Stimulated activated CD4-positive, alpha-beta T cell treated with anti-CD3 and anti-CD28 coated beads, TNF-alpha, amount 100 ng/mL, for 1 hour (primary cell): Measurements from ENCODE around the gene TIMM8B.
A peak's percentile ranks its signal among the peaks of the same experiment; 100 is the strongest.
"Not testable (repeated sequence)": the region's sequence is repeated elsewhere in the genome, so short reads cannot be mapped to it uniquely, and the experiment has no call there.

Source experiments
- DNase-seq, 3 donors: peaks; one replicate each; pipeline ENCODE4 v3.0.0-alpha.2; 2020; ENCODE audit warnings: low read depth in 3 of 3, low spot score in 1 of 3

The TIMM8B gene

DNA sequence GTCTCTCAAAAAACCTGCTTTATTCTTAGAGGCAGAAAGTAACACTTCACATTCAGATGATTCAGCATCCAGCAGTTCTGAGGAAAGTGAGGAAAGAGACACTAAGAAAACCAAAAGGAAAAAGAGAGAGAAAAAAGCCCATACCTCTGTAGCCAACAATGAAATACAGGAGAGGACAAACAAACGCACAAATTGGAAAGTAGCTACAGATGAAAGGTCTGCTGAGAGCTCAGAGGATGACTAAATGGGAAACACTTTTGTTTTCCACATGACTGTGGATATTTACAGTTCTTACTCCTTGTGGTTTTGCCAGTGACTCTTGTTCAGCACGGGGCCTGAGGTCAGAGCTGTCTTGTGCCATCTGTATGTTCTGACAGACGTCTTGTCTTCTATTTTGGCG lies 3.8 kb downstream of the TIMM8B start:
- no peak for DNase-seq

DNA sequence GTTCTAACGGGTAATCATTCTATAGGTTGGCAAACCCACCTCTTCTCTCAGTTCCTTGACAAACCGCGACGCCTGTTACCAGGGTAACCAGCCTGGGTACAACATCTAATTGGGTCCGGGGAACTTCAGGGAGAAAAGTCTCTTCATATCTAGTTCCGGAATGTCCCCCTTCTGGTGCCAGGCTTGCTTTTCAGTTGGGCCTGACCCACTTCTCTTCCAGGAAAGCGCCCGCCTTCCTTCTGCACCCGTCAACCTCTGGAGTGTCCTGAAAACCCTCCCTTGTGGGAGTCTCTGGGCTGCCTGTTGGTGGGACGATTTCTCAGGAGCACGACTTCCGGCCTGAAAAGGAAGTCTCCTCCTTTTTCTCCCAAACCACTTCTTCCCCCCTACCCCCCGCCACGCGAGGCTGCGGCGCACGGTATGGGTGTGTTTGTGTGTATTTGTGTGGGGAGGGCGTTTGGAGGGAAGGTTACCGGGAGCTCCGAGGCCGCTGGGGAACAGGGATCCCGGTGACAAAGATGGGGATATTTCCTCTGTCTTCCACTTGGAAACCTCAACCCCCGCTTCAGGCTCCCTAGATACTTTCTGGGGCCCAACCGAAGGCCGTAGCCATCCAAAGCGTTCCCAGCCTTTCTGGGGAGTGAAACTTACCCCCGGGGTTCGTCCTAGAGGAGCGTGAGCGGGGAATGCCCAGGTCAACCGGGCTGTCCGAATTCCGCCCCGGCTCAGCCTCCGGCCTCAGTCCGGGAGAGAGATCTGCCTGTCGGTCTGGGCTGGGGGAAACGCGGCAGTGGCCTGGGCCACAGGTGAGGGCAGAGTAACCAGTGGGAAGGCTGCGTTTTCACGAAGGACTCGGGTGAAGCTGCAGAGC lies 12.4 kb downstream of the TIMM8B start, which contains the start of the genes NKAPD1 and PIH1D2:
NKAPD1 (plus strand) TSS at position 359 of the 871 bp plus-strand sequence. CDS start 1,276 bp downstream, outside the sequence.
PIH1D2 (minus strand) TSS at position 77 of the 871 bp plus-strand sequence. CDS start 843 bp downstream, outside the sequence.
- DNase-seq, result peak; percentile 47 to 65 (median 58)

DNA sequence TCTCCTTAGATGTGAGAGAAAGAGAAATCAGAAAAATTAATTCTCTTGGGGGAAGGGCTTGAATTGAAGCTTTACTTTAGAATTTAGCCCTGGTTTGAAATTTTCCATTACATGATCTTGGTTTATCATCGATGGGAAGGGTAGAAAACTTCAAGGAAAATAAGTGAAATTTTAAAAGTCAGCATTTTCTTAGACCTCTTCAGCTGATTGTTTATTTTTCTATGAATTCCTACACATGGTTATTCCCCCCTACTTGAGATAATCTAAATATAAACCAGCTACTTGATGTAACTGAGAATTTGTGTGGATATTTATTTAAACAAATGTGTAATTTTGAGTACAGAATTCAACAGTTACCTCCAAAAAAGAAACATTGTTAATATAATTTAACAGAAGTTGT lies 23.6 kb downstream of the TIMM8B start:
- DNase-seq, result no peak

DNA sequence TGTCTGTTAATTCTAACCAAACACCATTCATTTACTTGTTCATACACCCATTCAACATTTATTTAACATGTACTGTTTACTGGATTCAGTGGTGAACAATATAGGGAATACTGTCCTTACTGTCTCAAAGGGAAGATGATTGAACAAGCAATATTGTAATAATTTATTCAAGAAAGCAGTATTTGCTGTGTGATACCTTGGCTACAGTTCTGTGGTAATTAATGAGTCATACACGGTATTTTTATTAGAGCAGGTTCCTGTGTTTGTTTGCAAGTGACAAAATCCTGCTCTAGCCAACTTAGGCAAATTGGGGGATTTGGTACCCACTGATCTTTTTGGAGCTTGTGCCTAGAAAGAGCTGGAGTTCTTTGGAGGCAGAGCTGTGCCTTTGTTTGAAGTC lies 28.5 kb downstream of the TIMM8B start:
- no peak for DNase-seq

DNA sequence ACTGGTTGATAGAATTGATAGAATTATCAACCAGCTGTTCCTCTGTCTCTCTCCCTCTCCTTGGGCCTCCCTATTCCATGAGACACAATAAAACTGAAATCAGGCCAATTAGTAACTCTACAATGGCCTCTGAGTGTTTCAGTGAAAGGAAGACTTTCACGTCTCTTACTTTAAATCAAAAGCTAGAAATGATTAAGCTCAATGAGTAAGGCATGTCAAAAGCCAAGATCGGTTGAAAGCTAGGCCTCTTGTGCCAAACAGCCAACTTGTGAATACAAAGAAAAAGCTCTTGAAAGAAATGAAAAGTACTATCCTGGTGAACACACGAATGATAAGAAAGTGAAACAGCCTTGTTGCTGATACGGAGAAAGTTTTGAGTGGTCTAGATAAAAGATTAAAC lies 29.4 kb downstream of the TIMM8B start:
- DNase-seq, result no peak

DNA sequence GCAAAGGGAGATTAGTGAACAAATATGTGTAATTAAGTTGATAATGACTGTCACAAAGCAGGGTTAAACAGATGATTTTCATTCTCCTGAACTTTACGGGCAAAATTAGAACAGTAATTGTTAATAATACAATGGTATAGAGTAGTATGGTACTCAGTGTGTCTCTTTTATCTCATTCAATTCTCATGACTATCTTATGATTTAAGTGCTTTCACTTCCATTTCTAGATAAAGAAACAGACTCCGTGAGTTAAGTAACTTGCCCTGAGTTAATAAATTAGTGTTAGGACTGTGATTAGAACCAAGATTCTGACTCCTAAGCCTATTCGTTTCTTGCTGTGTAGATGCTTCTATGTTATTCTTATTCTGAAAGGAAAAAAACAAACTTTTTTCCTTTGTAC lies 34.8 kb downstream of the TIMM8B start:
- DNase-seq, result no peak

DNA sequence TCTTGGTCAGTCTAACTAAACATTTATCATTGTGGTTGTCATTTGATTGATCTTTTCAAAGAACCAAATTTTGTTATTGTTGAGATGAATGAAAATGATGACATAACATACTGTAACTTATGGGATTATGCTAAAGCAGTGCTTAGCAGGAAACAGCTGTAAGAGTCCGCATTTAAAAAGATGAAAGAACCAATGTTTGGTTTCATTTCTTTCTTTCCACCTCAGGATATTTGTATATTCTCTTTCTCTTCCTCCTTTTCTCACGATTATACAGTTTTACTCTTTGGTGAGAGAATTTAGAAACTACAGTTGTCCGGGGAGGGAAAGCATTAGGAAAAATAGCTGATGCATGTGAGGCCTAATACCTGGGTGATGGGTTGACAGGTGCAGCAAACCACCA lies 35.8 kb downstream of the TIMM8B start:
- no peak for DNase-seq

DNA sequence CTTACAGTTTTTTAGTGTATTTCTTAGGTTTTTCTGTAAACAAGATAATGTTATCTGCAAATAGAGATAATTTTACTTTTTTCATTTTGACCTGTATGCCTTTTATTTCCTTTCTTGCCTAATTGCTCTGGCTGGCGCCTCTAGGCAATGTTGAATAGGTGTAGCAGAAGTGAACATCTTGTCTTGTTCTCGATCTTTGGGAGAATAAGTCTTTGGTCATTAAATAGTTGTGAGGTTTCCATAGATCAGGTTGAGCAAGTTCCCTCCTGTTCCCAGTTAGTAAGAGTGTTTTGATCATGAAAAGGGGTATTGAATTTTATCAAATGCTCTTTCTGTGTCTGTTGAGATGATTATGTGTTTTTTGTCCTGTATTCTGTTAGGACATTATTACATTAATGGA lies 36.8 kb downstream of the TIMM8B start:
- DNase-seq, result no peak

DNA sequence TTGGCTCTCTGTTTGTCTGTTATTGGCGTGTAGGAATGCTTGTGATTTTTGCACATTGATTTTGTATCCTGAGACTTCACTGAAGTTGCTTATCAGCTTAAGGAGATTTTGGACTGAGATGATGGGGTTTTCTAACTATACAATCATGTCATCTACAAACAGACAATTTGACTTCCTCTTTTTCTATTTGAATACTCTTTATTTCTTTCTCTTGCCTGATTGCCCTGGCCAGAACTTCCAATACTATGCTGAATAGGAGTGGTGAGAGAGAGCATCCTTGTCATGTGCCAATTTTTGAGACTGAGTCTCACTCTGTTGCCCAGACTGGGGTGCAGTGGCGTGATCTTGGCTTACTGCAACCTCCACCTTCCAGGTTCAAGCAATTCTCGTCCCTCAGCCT lies 38.3 kb downstream of the TIMM8B start:
- not testable (repeated sequence) for DNase-seq

DNA sequence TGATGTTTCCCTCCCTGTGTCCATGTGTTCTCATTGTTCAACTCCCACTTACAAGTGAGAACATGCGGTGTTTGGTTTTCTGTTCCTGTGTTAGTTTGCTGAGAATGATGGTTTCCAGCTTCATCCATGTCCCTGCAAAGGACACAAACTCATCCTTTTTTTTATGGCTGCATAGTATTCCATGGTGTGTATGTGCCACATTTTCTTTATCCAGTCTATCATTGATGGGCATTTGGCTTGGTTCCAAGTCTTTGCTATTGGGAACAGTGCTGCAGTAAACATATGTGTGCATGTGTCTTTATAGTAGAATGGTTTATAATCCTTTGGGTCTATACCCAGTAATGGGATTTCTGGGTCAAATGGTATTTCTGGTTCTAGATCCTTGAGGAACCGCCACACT lies 39.9 kb downstream of the TIMM8B start:
- not testable (repeated sequence) for DNase-seq

DNA sequence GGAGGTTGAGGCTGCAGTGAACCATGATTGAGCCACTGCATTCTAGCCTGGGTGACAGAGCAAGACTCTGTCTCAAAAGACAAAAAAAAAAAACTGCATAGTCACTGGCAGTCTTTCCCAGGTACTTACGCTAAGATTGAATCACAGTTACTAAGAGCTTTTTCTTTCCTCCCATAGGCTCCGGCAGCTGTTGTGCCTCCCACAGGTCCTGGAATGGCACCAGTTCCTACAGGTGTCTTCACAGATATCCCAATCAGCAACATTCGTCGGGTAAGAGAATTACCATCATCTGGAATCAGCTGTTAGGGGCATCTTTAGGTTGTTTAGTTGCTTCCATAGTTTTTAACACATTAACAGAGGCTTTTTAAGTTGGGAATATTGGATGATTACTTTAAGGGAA lies 41.6 kb downstream of the TIMM8B start:
- DNase-seq, result no peak

DNA sequence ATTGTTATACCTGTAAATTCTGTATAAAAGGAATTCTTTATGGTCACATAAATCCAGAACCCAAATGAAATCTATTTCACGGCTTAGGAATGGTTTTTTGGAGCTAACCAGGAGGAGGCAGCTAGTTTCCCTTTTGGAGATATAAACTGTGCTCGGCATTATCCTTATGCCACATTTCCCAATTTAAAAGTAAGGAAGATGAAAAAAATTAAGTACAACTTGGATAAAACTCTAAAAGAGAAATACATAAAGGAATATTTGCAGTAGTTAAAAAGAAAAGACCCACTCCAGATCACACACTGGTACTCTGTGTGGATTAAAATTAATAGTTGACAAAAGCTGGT lies 43.6 kb downstream of the TIMM8B start:
- DNase-seq, result no peak

DNA sequence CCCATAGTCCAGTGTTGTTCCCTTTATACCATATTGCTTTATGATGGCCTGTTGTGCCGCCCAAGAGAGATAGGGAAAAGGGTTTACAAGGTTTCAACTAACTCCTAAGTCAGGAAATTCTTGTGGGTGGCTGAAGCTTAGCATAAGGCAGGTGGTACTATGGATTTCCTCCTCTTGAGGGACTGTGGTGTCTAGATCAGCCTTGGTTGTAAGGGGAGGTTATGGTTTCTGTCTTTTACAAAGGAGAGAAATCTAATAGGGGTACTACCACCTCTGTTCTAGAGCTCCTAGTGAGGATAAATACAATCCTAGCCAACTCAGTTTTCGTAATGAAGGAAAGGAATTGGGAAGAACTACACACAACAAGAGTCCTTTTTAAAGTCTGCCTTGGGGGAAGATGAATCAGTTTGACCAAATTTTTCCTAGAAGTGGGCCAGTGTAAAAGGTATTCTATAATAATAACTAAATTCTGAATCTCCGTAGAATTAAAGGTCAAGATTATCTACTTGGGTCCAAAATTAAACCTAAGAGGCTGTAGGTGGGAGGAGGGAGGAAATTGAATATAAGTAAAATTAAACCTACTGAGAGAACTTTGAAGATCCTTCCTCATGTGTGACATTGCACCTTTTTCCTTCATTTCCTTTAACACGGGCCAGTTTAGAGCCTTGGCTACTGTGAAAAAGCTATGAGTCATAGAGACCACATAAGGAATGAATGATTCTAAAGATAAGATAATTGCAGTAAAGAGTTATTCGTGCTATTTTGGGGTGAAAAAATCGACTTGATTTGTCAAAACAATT lies 44.2 kb downstream of the TIMM8B start:
- DNase-seq, result no peak

DNA sequence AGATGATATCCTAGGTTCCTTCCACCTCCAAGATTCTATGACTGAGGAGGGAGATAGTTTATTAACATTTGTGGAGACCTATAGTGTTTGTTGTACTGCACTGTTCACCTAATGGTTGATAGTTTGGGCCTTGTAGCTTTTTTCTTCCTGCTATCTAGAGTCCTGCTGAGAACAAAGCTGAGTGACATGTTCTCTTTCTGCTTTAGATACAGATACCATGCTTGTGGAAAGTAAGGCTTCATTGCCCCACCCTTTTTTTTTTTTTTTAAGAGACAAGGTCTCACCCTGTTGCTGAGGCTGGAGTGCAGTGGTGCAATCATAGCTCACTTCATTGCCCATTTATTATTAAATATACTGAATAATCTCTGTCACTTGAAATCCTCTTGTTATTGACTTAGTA lies 49.0 kb downstream of the TIMM8B start:
- no peak for DNase-seq
